IgD-negative memory B cell (primary cell): ENCODE measurements around the gene PPP1R12C. TPM values are rescaled to one million over a fixed set of nuclear protein-coding genes. Genes with fewer than 3 reads are reported as not detected.
"Not testable (repeated sequence)": the region's sequence is repeated elsewhere in the genome, so short reads cannot be mapped to it uniquely, and the experiment has no call there.

Experiments used
- H3K27ac Mint-ChIP-seq, 3 donors: one replicate each; pipeline ENCODE4 v1.8.0; 2020 to 2022; ENCODE audit warnings: mild to moderate bottlenecking in 3 of 3, mixed read lengths in 3 of 3, moderate library complexity in 1 of 3
- H3K27me3 Mint-ChIP-seq: one replicate; pipeline ENCODE4 v1.8.0; 2021; ENCODE audit warnings: mixed read lengths
- H3K36me3 Mint-ChIP-seq: one replicate; pipeline ENCODE4 v1.8.0; 2020; ENCODE audit warnings: mild to moderate bottlenecking, mixed read lengths
- H3K4me1 Mint-ChIP-seq, 3 donors: one replicate each; pipeline ENCODE4 v1.8.0; 2020 to 2022; ENCODE audit warnings: mixed read lengths in 3 of 3, mild to moderate bottlenecking in 1 of 3
- H3K4me3 Mint-ChIP-seq, 4 donors: one replicate each; pipeline ENCODE4 v1.8.0; 2020 to 2022; ENCODE audit warnings: mild to moderate bottlenecking in 4 of 4, mixed read lengths in 4 of 4, moderate library complexity in 3 of 4
- H3K9me3 Mint-ChIP-seq, 3 donors: one replicate each; pipeline ENCODE4 v1.8.0; 2020 to 2021; ENCODE audit warnings: mixed read lengths in 3 of 3, mild to moderate bottlenecking in 1 of 3
- polyA plus RNA-seq: library from polyadenylated mRNA; unstranded; fragments of 300-500 nt; fragmentation: Illumina TruSeq; gene quantifications from one replicate; pipeline ENCODE4 v1.2.3, GENCODE V29; 2021

Gene PPP1R12C
- polyA plus RNA-seq, 1 donor from 2014 or later: 7.4 TPM

DNA sequence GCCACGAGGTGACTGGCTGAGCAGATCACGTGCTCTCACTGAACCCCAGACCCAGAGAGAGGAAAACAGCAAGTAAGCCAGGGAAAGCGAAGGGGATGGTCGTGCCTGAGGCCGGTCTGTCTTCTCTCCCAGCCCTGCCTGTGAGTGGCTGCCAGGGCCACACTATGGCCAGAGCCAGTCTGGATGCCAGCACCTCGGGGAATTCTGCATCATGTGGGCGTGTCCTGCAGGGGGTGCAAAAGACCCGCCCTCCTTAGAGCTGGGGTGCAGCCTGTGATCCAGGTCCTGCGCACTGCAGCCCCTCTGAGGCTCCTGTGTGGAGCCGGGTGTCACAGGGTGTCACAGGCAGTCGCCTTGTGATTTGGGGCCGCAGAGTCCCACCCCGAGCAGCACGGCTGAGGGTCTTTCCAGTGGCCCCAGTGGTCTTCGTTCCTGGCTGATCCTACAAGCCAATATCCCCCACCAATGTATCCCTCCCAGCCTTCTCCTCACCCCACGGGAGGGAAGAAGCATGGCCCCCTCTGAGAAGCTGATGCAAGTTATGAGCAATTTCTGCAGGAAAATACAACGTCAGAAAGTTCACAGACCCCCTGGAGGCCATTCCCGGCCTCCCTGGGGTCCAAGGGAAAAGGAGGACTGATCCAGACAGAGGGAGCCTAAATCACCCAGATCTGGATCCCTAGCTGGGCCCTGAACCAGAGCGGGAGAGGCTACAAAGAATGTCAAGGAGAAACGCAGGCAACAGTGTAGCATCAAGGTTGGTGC lies 7.7 kb downstream of the PPP1R12C start:
- Mint-ChIP-seq H3K27me3 (no peaks in the 10 kb centered on the region), H3K27ac (peak overlapping the region in 1 of 3 donors; percentile 56), H3K4me3 (no peak overlapping the region), H3K4me1 (peaks cover 0 to 8% (median 8%) of the 10 kb centered on the region in 3 donors), H3K36me3 (peaks cover 12% of the 10 kb centered on the region), H3K9me3 (no peaks in the 10 kb centered on the region)

DNA sequence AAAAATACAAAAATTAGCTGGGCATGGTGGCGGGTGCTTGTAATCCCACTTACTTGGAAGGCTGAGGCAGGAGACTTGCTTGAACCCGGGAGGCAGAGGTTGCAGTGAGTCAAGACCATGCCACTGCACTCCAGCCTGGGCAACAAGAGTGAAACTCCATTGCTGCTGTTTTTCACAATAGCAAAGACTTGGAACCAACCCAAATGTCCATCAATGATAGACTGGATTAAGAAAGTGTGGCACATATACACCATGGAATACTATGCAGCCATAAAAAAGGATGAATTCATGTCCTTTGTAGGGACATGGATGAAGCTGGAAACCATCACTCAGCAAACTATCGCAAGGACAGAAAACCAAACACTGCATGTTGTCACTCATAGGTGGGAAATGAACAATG lies 10.2 kb downstream of the PPP1R12C start:
- H3K27ac Mint-ChIP-seq, H3K27me3 Mint-ChIP-seq, H3K9me3 Mint-ChIP-seq, H3K4me1 Mint-ChIP-seq, H3K4me3 Mint-ChIP-seq: not testable (repeated sequence)
- peaks cover 17% of the 10 kb centered on the region for H3K36me3 Mint-ChIP-seq

DNA sequence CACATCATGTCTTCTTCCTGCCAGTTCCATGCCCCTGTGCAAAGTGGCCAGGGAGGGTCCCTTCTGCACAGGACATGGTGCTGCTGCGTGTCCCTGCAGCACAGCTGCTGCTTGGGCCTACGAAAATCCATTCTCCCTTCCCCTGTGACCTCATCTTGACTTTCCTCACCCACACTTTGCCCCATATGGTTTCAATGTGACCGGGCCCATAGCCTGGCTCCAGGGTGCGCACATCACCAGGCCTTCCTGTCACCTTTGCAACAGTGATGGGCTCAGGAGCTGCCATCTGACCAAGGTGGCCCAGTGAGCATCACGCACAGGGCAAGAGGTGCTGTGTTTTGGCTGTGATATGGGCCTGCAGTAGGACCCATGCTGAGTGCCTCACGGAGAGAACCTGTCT lies 10.8 kb downstream of the PPP1R12C start:
- peaks cover 17% of the 10 kb centered on the region for H3K36me3 Mint-ChIP-seq
- peaks cover 2% of the 10 kb centered on the region for H3K27me3 Mint-ChIP-seq
- H3K27ac Mint-ChIP-seq: no peak overlapping the region
- no peak overlapping the region for H3K4me3 Mint-ChIP-seq
- peaks cover 0 to 4% (median 1%) of the 10 kb centered on the region in 3 donors for H3K4me1 Mint-ChIP-seq
- H3K9me3 Mint-ChIP-seq: peaks cover 0 to 1% (median 0%) of the 10 kb centered on the region in 3 donors

DNA sequence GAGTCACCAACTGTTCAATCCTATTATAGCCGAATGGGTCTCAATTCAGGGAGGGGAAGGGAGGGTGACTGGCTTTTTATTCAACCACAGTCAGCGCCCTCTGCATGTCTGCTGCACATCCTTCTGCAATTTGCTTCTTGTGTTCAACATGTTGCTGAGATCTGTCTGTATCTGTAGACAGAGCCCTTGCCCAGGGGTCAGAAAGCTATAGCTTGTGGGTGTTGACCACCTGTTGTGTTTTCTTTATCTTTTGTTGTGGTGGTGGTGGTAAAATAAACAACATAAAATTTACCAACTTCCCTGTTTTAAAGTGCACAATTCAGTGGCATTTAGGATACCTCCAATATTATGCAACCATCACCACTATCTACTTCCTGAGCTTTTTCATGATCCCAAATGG lies 12.2 kb downstream of the PPP1R12C start:
- Mint-ChIP-seq H3K9me3 (peaks cover 0 to 1% (median 0%) of the 10 kb centered on the region in 3 donors), H3K27me3 (peaks cover 2% of the 10 kb centered on the region), H3K27ac (no peak overlapping the region), H3K4me3 (no peak overlapping the region), H3K36me3 (peaks cover 18% of the 10 kb centered on the region), H3K4me1 (peaks cover 0 to 3% (median 1%) of the 10 kb centered on the region in 3 donors)

DNA sequence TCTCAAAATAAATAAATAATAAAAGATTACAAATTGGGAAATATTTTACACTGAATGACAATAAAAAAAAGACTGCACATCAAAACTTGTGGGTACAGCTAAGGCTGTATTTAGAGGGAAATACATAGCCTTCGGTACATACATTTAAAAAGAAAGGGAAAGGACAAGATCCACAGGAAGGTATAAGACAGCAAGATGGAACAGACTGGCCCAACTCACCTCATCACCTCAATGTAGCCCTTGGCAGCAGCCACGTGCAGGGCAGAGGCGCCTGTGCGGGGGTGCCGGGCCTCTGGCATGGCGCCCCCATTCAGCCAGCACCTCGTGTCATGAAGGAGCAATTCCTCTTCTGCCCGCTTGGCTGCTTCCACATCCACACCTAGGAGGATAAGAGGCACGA lies 14.2 kb downstream of the PPP1R12C start:
- Mint-ChIP-seq H3K27ac (no peak overlapping the region), H3K9me3 (peaks cover 0 to 1% (median 0%) of the 10 kb centered on the region in 3 donors), H3K4me3 (no peak overlapping the region), H3K36me3 (peaks cover 12% of the 10 kb centered on the region), H3K27me3 (peaks cover 2% of the 10 kb centered on the region), H3K4me1 (no peaks in the 10 kb centered on the region)

DNA sequence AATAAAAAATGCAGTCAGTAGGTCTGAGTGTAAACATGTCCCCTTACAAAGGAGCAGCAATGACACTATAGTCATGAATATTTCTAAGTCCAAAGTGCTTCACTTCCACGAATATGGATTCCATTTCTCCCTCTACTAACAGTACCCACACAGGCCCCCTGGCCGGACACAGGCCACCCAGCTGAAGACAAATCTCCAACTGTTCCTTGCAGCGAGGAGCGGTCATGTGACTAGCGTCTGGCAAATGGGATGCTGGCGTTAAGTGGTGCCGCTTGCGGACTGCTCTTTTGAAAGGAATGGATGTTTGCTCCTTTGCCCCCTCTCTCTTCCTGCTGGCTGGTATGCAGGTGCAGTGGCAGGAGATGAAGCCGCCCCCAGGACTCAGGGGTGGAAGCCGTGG lies 16.2 kb downstream of the PPP1R12C start:
- H3K4me3 Mint-ChIP-seq: no peak overlapping the region
- peaks cover 9% of the 10 kb centered on the region for H3K36me3 Mint-ChIP-seq
- H3K4me1 Mint-ChIP-seq: no peaks in the 10 kb centered on the region
- H3K27me3 Mint-ChIP-seq: peaks cover 2% of the 10 kb centered on the region
- no peak overlapping the region for H3K27ac Mint-ChIP-seq
- peaks cover 0 to 1% (median 0%) of the 10 kb centered on the region in 3 donors for H3K9me3 Mint-ChIP-seq

DNA sequence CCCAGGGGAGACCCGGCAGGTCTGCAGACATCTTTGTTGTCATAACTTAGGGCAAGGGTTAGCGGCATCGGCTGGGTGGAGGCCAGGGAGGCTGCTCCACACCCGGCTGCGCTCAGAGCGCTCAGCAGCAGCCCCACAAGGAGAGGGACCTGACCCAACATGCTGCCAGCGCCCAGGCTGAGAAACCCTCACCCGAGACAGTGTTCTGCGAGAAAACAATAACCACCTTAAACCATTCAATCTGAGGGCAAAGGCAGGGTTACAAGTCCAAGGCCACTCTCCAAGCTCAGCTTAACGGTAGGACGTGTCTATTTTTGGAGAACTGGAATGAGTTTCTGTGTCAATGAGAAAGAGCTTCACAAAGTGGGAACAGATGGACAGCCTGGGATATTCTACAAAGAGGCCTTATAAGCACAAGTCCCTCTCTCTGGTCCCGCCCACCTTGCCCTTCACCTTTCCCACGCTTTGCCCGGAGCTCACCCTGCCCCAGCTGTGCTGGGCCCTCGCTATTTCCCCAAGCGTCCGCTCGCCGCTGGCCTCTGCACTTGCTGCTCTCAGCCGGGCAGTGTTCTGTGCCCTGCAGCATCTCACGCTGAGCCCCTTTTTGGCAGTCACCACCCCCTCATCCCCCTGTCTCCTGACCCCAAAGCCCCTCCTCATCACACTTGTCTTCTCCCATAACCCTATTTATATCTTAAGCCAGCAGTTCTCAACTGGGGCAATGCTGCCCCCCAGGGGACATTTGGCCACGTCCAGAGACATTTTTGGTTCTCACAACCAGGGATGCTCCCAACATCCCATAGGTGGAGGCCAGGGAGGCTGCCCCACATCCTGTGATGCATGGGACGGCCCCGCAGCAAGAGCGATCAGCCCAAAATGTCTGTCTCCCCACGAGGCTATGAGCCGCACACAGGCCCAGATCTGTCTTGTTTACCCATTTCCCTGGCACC lies 17.6 kb downstream of the PPP1R12C start:
- Mint-ChIP-seq H3K27ac (no peak overlapping the region), H3K4me3 (no peak overlapping the region), H3K27me3 (peaks cover 2% of the 10 kb centered on the region), H3K9me3 (peaks cover 0 to 1% (median 0%) of the 10 kb centered on the region in 3 donors), H3K4me1 (no peaks in the 10 kb centered on the region), H3K36me3 (peaks cover 9% of the 10 kb centered on the region)

DNA sequence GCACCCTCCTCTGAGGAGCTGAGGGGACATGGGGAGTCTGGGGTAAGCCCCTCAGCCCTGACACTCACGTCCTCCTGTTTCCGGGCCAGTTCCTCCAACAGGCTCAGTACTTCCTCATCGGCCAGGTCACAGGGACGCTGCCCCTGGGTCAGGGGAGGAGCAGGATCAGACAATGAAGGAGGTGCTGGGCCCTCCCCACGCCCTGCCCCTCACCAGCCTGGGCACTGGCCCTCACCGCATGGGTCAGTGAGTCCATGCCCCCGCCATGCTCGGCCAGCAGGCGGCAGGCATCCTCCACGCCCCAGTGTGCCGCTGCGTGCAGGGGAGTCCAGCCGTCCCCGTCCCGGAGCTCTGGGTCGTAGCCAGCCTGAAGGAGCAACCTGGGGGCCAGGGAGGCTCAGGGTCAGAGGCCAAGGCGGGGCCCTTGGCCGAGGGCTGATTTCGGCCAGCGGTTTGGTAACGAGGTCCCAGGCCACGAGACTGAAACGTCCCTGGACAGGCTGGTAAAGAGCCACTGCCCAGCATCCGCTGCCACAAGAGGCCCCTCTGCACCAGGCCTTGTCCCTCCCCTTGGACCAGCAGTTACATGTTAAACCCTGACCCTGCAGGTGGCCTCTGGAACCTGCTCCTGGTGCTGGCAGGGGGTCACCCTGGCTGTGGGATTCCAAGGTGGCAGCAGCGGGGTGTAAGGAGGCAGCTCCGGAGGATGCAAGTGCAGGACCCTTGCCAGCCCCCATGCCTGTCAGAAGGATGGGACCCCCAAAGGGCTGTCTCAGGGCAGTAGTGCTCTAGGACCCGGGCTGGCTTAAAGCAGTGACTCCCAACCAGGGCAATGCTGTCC lies 18.5 kb downstream of the PPP1R12C start:
- no peak overlapping the region for H3K27ac Mint-ChIP-seq
- H3K36me3 Mint-ChIP-seq: peaks cover 9% of the 10 kb centered on the region
- no peak overlapping the region for H3K4me3 Mint-ChIP-seq
- H3K27me3 Mint-ChIP-seq: peaks cover 2% of the 10 kb centered on the region
- peaks cover 0 to 1% (median 0%) of the 10 kb centered on the region in 3 donors for H3K9me3 Mint-ChIP-seq
- no peaks in the 10 kb centered on the region for H3K4me1 Mint-ChIP-seq

DNA sequence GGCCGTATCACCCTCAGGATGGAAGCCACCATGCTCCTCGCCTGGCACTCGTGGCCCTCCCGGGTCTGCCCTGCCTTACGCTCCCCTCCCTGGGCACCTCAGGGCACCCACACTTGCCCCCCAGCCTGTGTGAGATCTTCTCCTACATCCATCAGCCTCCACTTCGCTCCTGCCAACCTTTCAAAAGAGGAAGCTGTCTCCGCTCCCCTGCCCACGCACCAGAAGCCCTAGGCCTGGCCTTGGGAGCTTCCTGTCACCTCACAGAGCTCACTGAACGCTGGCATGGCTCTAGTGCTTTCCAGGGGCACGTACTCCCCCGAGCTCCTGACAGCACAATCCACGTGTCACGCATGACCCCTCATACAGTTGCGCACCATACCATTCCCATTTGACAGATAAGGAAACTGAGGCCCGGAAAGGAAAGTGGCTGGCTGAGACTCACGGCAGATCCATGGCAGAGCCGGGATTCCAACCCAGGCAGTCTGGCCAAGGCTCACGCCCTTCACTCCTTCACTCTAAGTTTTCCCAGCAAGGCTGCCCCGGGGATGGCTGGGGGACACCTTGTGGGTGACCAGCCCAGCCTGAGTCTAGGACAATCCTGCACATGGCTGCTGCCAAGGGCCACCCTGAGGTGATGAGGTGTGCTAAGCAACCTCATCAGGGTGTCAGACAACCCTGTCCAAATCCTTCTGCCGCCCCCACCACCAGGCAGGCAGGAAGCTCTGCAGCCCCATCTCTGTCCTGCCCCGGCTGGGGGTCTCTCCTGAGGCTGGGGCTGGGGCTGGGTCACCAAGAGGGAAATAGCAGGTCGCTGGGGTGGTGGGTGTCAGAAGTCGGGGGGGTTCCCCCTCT lies 19.3 kb downstream of the PPP1R12C start:
- Mint-ChIP-seq H3K4me3 (no peak overlapping the region), H3K27ac (no peak overlapping the region), H3K36me3 (peaks cover 8% of the 10 kb centered on the region), H3K4me1 (no peaks in the 10 kb centered on the region), H3K9me3 (peaks cover 0 to under 1% (median 0%) of the 10 kb centered on the region in 3 donors), H3K27me3 (peaks cover 2% of the 10 kb centered on the region)

DNA sequence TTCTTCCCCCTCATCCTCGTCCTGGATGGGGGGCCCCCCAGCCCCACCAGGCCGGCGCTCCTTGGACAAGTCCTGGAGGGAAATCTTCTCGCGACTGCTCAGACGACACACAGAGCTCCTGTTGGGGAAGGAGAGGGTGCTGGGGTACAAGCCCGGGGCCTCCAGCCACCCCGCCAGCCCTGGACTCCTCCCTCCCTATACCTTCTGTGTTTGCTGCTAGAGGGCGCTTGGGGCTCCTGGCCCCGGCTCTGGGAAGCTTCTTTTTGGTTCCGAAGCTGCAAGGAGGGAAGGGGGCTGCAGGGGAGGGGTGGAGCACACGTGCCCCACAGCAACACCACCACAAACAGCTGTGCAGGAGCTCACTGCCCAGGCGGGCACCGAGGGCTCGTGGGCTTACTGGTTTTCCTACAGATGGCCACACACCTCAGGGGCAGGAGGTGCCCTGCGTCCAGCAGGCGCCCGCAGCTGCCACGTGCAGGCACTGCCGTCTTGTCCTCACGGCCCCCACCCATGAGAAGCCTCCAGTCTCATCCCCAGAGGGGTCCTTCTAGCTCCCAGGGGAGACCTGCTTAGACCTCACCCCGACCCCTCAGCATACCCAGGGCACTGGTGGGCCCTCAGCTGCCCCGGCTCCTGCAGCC lies 21.3 kb downstream of the PPP1R12C start:
- Mint-ChIP-seq H3K27ac (no peak overlapping the region), H3K36me3 (peaks cover 4% of the 10 kb centered on the region), H3K9me3 (no peaks in the 10 kb centered on the region), H3K4me3 (no peak overlapping the region), H3K27me3 (no peaks in the 10 kb centered on the region), H3K4me1 (no peaks in the 10 kb centered on the region)

DNA sequence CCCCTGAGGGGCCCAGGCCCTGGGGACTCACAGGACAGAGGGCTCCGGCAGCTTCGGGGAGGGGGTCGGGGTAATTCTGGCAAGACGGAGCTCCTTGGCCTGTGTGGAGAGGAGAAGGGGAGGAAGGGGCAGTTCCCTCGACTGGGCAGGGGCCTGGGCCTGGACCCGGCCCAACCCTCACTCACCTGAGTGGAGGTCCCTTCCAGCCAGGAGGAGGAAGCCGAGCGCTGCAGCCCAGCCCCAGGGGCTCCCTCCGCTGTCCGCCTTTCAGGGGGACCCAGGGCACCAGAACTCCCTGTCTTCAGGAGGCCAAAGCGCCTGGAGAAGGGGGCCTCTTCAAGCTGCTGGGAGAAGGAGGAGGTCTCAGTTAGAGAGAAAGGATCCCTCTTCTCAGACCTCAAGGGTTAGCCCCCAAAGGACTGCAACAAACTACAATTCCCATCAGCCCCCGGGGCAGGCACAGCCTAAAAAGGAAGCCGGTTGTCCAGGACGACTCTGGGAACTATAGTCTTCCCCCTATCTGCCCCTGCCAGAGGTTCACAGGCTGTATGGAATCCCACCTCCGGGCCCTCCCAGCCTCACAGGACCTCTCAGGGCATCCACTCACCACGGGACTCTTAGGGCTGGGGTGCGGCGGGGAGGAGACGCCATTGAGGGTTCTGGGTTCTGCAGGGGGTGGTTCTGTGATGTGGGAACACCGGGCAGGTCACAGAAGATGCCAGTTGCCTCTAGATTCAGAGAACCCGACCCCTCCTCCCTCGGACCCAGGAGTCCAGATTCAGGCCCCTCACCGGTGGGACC lies 22.0 kb downstream of the PPP1R12C start:
- Mint-ChIP-seq H3K4me1 (no peaks in the 10 kb centered on the region), H3K27ac (no peak overlapping the region), H3K9me3 (no peaks in the 10 kb centered on the region), H3K27me3 (no peaks in the 10 kb centered on the region), H3K4me3 (no peak overlapping the region), H3K36me3 (peaks cover 4% of the 10 kb centered on the region)

DNA sequence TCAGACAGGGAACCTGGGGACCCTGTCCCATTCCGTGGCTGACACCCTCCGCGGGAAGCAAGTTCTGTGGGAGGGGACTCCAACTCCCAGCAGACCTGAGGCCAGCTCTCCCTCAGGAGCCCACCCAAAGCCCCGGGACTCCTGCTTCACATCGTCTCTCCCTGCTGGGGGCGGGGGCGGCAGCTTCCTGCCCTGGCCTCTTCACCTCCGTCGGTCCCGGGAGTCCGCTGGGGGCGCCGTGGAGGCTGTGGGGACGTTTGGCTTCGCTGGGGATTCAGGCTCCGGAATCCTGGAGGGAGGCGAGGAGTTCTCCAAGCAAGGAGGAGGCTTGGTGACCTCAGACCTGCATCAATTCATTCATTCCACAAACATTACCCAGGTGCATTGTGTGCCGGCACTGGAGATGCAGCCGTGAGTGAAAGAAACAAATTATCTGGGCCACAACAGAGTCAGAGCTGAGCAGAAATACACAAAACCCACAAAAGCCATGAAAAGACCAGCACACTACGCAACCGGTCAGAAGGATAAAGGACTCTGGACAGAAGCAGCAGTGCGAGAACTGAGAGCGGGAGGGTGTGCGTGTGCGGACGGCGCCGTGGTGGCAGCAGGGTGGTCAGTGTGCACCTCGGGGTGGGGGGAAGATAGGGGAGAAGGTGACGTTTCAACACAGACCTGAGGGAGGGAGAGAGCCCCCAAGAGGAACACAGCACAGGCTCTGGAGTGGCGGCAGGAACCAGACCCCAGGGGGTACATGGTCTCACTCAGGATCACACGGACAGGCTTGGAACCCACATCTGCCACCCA lies 22.8 kb downstream of the PPP1R12C start:
- Mint-ChIP-seq H3K9me3 (no peaks in the 10 kb centered on the region), H3K4me1 (peaks cover 0 to 3% (median 0%) of the 10 kb centered on the region in 3 donors), H3K27me3 (no peaks in the 10 kb centered on the region), H3K36me3 (peaks cover 3% of the 10 kb centered on the region), H3K4me3 (no peak overlapping the region), H3K27ac (peak overlapping the region in 1 of 3 donors; percentile 53)
